ENCODE results near the gene C5orf46. TPM values are rescaled to one million over a fixed set of nuclear protein-coding genes. Genes with fewer than 3 reads are reported as not detected.

Gene C5orf46
- total RNA-seq, 1 donor from 2014 or later, result not detected

- H3K27ac ChIP-seq (ENCODE audit: low read depth, low read length), result no peak overlapping the region
- no peaks in the 10 kb centered on the region for H3K9me3 ChIP-seq (ENCODE audit: control insufficient read depth in 3 of 3, low read length in 3 of 3)
- H3K9ac ChIP-seq (ENCODE audit: low read depth in 1 of 3, low read length in 3 of 3), result no peak overlapping the region
- H3K36me3 ChIP-seq (ENCODE audit: control insufficient read depth in 3 of 3, insufficient read depth in 3 of 3, low read length in 3 of 3), result no peaks in the 10 kb centered on the region
- H3K4me3 ChIP-seq (ENCODE audit: low read length in 3 of 3), result no peak overlapping the region
- no peaks in the 10 kb centered on the region for H3K27me3 ChIP-seq (ENCODE audit: control insufficient read depth in 3 of 3, insufficient read depth in 3 of 3, low read length in 3 of 3)
- no peaks in the 10 kb centered on the region for H3K4me1 ChIP-seq (ENCODE audit: control insufficient read depth in 3 of 3, insufficient read depth in 3 of 3, low read length in 3 of 3)
These were observed 46.2 kb downstream of the C5orf46 start for GRCh38 chr5:147859962-147860640.

DNA sequence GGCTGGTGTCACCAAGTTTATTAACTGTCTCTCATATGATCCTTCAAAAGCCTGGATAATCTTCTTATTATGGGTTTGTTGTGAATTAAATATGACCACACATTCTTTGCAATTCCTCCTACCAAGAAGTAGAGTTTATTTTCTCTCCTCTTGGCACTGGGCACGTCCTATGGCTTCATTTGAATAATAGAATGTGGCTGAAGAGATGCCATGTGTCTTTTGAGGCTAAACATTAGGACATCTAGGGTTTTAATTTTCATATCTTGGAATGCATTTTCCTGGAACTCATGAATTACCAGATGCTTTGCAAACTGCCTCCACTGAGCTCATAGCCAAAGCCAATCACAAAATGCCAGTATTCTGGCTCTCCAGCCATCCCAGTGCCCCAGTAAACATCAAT, 47.8 kb downstream of the C5orf46 start:
- H3K9me3 ChIP-seq (ENCODE audit: control insufficient read depth in 3 of 3, low read length in 3 of 3), result no peaks in the 10 kb centered on the region
- H3K9ac ChIP-seq (ENCODE audit: low read depth in 1 of 3, low read length in 3 of 3), result no peak overlapping the region
- H3K27me3 ChIP-seq (ENCODE audit: control insufficient read depth in 3 of 3, insufficient read depth in 3 of 3, low read length in 3 of 3), result no peaks in the 10 kb centered on the region
- no peaks in the 10 kb centered on the region for H3K36me3 ChIP-seq (ENCODE audit: control insufficient read depth in 3 of 3, insufficient read depth in 3 of 3, low read length in 3 of 3)
- no peak overlapping the region for H3K4me3 ChIP-seq (ENCODE audit: low read length in 3 of 3)
- H3K4me1 ChIP-seq (ENCODE audit: control insufficient read depth in 3 of 3, insufficient read depth in 3 of 3, low read length in 3 of 3), result no peaks in the 10 kb centered on the region
- H3K27ac ChIP-seq (ENCODE audit: low read depth, low read length), result no peak overlapping the region

DNA sequence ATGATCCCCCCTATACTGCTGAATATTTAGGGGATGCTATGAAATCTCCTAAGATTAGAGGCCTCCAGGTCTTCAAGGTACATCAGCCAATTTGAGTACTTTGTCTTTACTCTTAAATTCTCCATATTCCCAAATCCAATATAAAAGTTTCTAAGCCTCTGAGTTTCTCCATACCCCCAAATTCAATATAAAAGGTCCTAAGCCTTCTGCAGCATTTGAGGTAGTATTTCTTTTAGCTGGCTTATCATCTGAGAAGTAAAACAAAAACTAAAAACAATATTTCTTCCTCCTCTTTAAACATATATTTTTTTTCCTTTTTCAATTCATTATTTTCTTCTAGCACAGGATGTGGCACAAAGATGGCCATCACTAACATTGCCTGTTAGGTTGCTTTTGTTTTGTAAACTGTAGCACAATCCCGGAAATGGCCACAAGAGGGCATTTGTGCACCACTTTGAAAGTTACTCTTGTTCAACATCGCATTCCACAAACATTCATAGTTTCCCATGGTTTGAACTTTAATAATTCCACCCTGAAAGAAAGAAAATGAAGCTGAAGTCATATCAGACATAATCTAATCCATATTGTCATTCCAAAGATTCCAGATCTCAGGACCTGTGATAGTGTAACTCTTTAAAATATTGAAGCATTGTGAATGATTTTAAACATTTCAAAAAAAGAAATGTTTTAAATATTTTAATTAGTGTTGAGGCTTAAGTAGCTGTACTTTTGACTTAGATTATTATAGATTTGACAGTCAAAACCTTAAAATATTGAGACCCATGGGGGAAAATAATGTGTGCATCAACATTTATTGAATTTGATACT, 48.8 kb downstream of the C5orf46 start:
- Histone ChIP-seq H3K9me3 (ENCODE audit: control insufficient read depth in 3 of 3, low read length in 3 of 3) (no peaks in the 10 kb centered on the region), H3K27me3 (ENCODE audit: control insufficient read depth in 3 of 3, insufficient read depth in 3 of 3, low read length in 3 of 3) (no peaks in the 10 kb centered on the region), H3K27ac (ENCODE audit: low read depth, low read length) (no peak overlapping the region), H3K36me3 (ENCODE audit: control insufficient read depth in 3 of 3, insufficient read depth in 3 of 3, low read length in 3 of 3) (no peaks in the 10 kb centered on the region), H3K4me3 (ENCODE audit: low read length in 3 of 3) (no peak overlapping the region), H3K4me1 (ENCODE audit: control insufficient read depth in 3 of 3, insufficient read depth in 3 of 3, low read length in 3 of 3) (no peaks in the 10 kb centered on the region), H3K9ac (ENCODE audit: low read depth in 1 of 3, low read length in 3 of 3) (no peak overlapping the region)

DNA sequence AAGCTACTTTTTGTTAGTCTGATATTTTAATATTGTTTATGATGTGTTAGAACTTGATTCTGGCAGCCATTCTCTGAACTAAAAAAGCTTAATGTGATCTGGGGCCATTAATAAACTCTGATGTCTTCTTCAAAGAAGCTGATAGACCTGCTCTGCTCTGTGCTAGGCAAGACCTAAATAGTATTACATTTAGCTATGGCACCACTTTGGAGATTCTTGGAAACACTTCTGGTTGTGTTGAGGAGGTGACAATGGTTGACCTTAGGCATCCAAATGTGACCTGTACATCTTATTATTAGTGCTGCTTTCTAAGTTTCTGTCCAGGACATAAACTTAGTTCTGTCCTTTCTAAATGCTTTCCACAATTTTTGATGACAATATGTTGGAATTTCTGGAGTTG, 49.5 kb downstream of the C5orf46 start:
- H3K9ac ChIP-seq (ENCODE audit: low read depth in 1 of 3, low read length in 3 of 3), result no peak overlapping the region
- no peak overlapping the region for H3K27ac ChIP-seq (ENCODE audit: low read depth, low read length)
- no peaks in the 10 kb centered on the region for H3K9me3 ChIP-seq (ENCODE audit: control insufficient read depth in 3 of 3, low read length in 3 of 3)
- no peaks in the 10 kb centered on the region for H3K4me1 ChIP-seq (ENCODE audit: control insufficient read depth in 3 of 3, insufficient read depth in 3 of 3, low read length in 3 of 3)
- no peak overlapping the region for H3K4me3 ChIP-seq (ENCODE audit: low read length in 3 of 3)
- no peaks in the 10 kb centered on the region for H3K27me3 ChIP-seq (ENCODE audit: control insufficient read depth in 3 of 3, insufficient read depth in 3 of 3, low read length in 3 of 3)
- H3K36me3 ChIP-seq (ENCODE audit: control insufficient read depth in 3 of 3, insufficient read depth in 3 of 3, low read length in 3 of 3), result no peaks in the 10 kb centered on the region

DNA sequence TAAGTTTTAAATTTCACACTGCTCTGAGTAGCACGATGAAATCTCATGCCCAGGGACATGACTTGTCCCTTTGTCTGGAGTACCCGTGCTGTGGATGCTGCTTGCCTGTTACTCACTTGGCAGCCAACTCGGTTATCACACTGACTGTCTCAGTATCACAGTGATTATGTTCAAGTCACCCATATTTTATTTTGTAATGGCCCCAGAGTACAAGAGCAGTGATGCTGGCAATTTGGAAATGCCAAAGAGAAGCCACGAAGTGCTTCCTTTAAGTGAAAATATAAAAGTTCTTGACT, 50.6 kb downstream of the C5orf46 start:
- H3K4me3 ChIP-seq (ENCODE audit: low read length in 3 of 3), result no peak overlapping the region
- H3K36me3 ChIP-seq (ENCODE audit: control insufficient read depth in 3 of 3, insufficient read depth in 3 of 3, low read length in 3 of 3), result no peaks in the 10 kb centered on the region
- no peaks in the 10 kb centered on the region for H3K4me1 ChIP-seq (ENCODE audit: control insufficient read depth in 3 of 3, insufficient read depth in 3 of 3, low read length in 3 of 3)
- H3K27ac ChIP-seq (ENCODE audit: low read depth, low read length), result no peak overlapping the region
- H3K27me3 ChIP-seq (ENCODE audit: control insufficient read depth in 3 of 3, insufficient read depth in 3 of 3, low read length in 3 of 3), result no peaks in the 10 kb centered on the region
- H3K9me3 ChIP-seq (ENCODE audit: control insufficient read depth in 3 of 3, low read length in 3 of 3), result no peaks in the 10 kb centered on the region
- no peak overlapping the region for H3K9ac ChIP-seq (ENCODE audit: low read depth in 1 of 3, low read length in 3 of 3)

DNA sequence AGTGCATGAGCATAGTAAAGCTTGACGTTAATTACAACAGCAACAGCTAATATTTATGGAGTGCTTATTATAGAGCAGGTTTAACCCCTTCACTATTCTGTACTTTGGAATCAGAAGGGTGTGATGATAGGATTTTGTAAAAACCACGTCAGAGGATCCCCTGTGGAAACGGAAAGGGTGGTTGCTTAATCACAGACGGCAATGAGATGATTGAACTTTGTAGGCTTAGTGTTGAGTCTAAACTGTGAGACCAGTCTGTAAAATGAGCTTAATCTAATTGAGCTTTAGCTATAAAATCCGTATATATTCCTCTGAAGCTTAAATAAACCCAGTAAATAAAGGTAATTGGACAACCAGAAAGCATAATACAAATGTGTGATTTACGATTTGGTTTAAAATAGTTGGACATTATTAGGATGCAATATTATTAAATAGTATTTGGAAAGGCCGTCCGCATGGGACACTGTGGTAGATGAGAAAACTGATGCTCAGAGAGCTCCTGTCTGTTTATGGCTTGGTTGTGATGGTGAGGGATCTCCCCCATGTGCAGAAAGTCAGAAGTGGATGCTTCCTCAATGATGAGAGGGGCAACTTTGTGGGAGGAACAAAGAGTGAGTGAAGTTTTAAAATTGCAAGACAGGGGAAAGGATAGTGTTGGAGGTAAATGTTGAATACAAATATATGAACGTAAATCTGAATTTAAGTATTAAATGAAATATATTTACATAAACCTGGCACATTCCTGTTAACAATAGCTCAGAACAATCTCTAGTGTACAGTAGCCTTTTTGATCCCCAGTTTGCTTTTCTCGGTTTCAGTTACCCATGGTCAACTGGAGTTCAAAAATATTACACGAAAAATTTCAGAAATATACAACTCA, 51.2 kb downstream of the C5orf46 start:
- H3K9me3 ChIP-seq (ENCODE audit: control insufficient read depth in 3 of 3, low read length in 3 of 3), result no peaks in the 10 kb centered on the region
- no peaks in the 10 kb centered on the region for H3K27me3 ChIP-seq (ENCODE audit: control insufficient read depth in 3 of 3, insufficient read depth in 3 of 3, low read length in 3 of 3)

DNA sequence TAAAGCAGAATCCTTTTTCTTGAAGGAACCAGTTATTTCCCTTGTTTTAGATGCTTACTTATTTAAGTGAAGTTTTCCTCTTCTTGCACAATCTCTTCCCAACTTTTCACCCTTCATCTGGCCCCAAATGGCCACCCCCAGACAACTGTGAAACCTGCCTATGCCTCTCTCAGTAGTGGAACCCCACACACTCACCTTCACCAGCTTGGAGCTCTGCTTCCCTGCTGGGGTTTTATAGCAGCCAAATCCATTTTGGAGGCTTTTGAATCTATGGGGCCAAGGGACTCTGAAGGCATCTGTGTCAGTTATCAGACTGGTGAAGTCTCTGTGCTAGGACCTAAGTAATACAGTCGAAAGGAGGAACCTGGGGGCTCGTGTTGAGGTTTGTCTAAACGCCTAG, 52.0 kb downstream of the C5orf46 start:
- H3K27ac ChIP-seq (ENCODE audit: low read depth, low read length), result no peak overlapping the region
- H3K4me3 ChIP-seq (ENCODE audit: low read length in 3 of 3), result no peak overlapping the region
- no peaks in the 10 kb centered on the region for H3K9me3 ChIP-seq (ENCODE audit: control insufficient read depth in 3 of 3, low read length in 3 of 3)
- H3K27me3 ChIP-seq (ENCODE audit: control insufficient read depth in 3 of 3, insufficient read depth in 3 of 3, low read length in 3 of 3), result no peaks in the 10 kb centered on the region
- H3K4me1 ChIP-seq (ENCODE audit: control insufficient read depth in 3 of 3, insufficient read depth in 3 of 3, low read length in 3 of 3), result no peaks in the 10 kb centered on the region
- no peaks in the 10 kb centered on the region for H3K36me3 ChIP-seq (ENCODE audit: control insufficient read depth in 3 of 3, insufficient read depth in 3 of 3, low read length in 3 of 3)
- no peak overlapping the region for H3K9ac ChIP-seq (ENCODE audit: low read depth in 1 of 3, low read length in 3 of 3)

More for the DNA sequence above, 51.2 kb downstream of the C5orf46 start:
- Histone ChIP-seq H3K9ac (ENCODE audit: low read depth in 1 of 3, low read length in 3 of 3) (no peak overlapping the region), H3K4me3 (ENCODE audit: low read length in 3 of 3) (no peak overlapping the region), H3K4me1 (ENCODE audit: control insufficient read depth in 3 of 3, insufficient read depth in 3 of 3, low read length in 3 of 3) (no peaks in the 10 kb centered on the region), H3K36me3 (ENCODE audit: control insufficient read depth in 3 of 3, insufficient read depth in 3 of 3, low read length in 3 of 3) (no peaks in the 10 kb centered on the region), H3K27ac (ENCODE audit: low read depth, low read length) (no peak overlapping the region)

DNA sequence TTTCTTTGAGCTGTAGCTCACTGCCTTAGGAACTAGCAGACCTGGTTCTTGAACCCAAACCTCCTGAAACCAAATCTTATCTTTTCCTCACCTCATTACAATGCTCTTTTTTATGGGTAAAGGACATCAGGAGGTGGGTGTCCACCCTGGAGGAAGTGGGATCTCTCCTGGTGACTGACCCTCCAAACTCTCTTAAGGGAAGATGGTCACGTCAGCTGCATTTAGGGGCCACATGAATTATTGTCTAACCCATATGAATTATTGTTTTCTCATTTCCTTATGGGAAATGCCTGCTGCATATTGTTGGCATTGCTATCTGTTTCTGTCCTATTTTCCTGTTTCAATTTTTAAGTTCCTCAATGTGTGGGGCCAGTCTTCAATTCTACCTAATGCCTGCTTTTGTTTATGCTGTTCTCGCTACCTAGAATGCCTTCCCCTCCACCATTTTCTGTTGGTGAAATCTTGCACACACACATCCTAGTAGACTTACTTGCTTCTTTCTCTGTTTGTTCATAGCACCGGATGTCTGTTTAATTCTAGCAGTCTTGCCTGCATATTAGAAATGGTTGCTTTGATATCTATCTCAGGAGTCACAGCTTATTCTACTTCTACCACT, 52.9 kb downstream of the C5orf46 start:
- H3K4me3 ChIP-seq (ENCODE audit: low read length in 3 of 3), result no peak overlapping the region

DNA sequence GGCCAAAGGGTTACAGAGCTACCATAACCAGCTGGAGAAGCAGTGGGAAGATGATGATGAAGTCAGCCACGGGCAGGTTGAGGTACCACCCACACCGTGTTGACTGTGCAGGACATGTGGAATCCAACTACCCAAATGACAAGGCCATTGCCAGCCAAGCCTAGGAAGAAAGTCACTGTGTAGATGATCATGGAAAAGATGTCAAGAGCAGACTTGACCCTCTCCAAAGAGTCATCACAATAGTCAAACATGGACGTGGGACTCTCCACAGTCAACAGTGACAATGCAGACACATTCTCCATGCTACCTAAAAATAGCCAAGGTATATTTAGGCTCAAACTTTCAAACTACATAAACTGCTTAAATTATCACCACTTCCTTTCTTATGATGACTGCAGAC, 54.0 kb downstream of the C5orf46 start:
- Histone ChIP-seq H3K4me1 (ENCODE audit: control insufficient read depth in 3 of 3, insufficient read depth in 3 of 3, low read length in 3 of 3) (no peaks in the 10 kb centered on the region), H3K9ac (ENCODE audit: low read depth in 1 of 3, low read length in 3 of 3) (no peak overlapping the region), H3K4me3 (ENCODE audit: low read length in 3 of 3) (no peak overlapping the region), H3K27ac (ENCODE audit: low read depth, low read length) (no peak overlapping the region), H3K27me3 (ENCODE audit: control insufficient read depth in 3 of 3, insufficient read depth in 3 of 3, low read length in 3 of 3) (no peaks in the 10 kb centered on the region), H3K36me3 (ENCODE audit: control insufficient read depth in 3 of 3, insufficient read depth in 3 of 3, low read length in 3 of 3) (no peaks in the 10 kb centered on the region), H3K9me3 (ENCODE audit: control insufficient read depth in 3 of 3, low read length in 3 of 3) (no peaks in the 10 kb centered on the region)

More for the DNA sequence above, 52.9 kb downstream of the C5orf46 start:
- no peaks in the 10 kb centered on the region for H3K4me1 ChIP-seq (ENCODE audit: control insufficient read depth in 3 of 3, insufficient read depth in 3 of 3, low read length in 3 of 3)
- H3K9me3 ChIP-seq (ENCODE audit: control insufficient read depth in 3 of 3, low read length in 3 of 3), result no peaks in the 10 kb centered on the region
- no peaks in the 10 kb centered on the region for H3K36me3 ChIP-seq (ENCODE audit: control insufficient read depth in 3 of 3, insufficient read depth in 3 of 3, low read length in 3 of 3)
- no peaks in the 10 kb centered on the region for H3K27me3 ChIP-seq (ENCODE audit: control insufficient read depth in 3 of 3, insufficient read depth in 3 of 3, low read length in 3 of 3)
- H3K9ac ChIP-seq (ENCODE audit: low read depth in 1 of 3, low read length in 3 of 3), result no peak overlapping the region
- H3K27ac ChIP-seq (ENCODE audit: low read depth, low read length), result no peak overlapping the region

All from skeletal muscle tissue (tissue), 4 donors.